A549 (cell line): Measurements from ENCODE around the gene GPD1.

Experiments
- BHLHE40 ChIP-seq: IDR thresholded peaks from 2 replicates; pipeline ENCODE4 v1.6.1; 2012; ENCODE audit warnings: low read depth, low read length, inconsistent platforms
- CBX2 ChIP-seq: fragments of 200-600 bp; sonication (generic); IDR thresholded peaks from 2 replicates; pipeline ENCODE4 v1.6.1; 2016; ENCODE audit warnings: low read depth, mild to moderate bottlenecking, borderline replicate concordance
- CHD2 ChIP-seq: fragments of 150-350 bp; IDR thresholded peaks from 2 replicates; pipeline ENCODE4 v1.6.1; 2014; ENCODE audit warnings: low read length; ENCODE audit not compliant: partially characterized antibody
- CHD4 ChIP-seq: fragments of 200-600 bp; sonication (generic); IDR thresholded peaks from 2 replicates; pipeline ENCODE4 v1.6.1; 2016; ENCODE audit warnings: antibody characterized with exemption, mild to moderate bottlenecking, borderline replicate concordance
- EP300 ChIP-seq, 2 experiments: fragments of >200 bp; sonication (Bioruptor Twin); formaldehyde crosslinking; IDR thresholded peaks; 2 replicates in 1 of 2; 3 replicates in 1 of 2; pipeline ENCODE4 v1.6.1; 2016 to 2017
- MAZ ChIP-seq: fragments of 150-350 bp; IDR thresholded peaks from 2 replicates; pipeline ENCODE4 v1.6.1; 2014; ENCODE audit warnings: antibody characterized with exemption, low read depth, low read length, borderline replicate concordance
- MYC ChIP-seq: IDR thresholded peaks from 2 replicates; pipeline ENCODE4 v1.6.1; 2012; ENCODE audit warnings: mild to moderate bottlenecking, inconsistent platforms, low read length, improper control_type of control experiment, borderline replicate concordance
- POLR2A ChIP-seq: IDR thresholded peaks from 2 replicates; pipeline ENCODE4 v1.6.1; 2012; ENCODE audit warnings: mild to moderate bottlenecking, low read length
- SMC3 ChIP-seq: fragments of >200 bp; sonication (Bioruptor Twin); formaldehyde crosslinking; IDR thresholded peaks from 3 replicates; pipeline ENCODE4 v1.6.1; 2018; ENCODE audit warnings: inconsistent platforms
- ZFP36 ChIP-seq: fragments of 450-650 bp; IDR thresholded peaks from 2 replicates; pipeline ENCODE4 v1.6.1; 2014; ENCODE audit warnings: borderline replicate concordance; ENCODE audit not compliant: partially characterized antibody
- TF ChIP-seq, protein P1 (sequence below): fragments of 450-650 bp; IDR thresholded peaks from 2 replicates; pipeline ENCODE4 v1.6.1; 2014; ENCODE audit warnings: antibody characterized with exemption
- TF ChIP-seq, protein P2 (sequence below): fragments of >200 bp; sonication (Bioruptor Twin); formaldehyde crosslinking; IDR thresholded peaks from 3 replicates; pipeline ENCODE4 v1.5.1; 2016
- TF ChIP-seq, protein P3 (sequence below): fragments of 200-600 bp; sonication (generic); IDR thresholded peaks from 2 replicates; pipeline ENCODE4 v1.6.1; 2016; ENCODE audit warnings: antibody characterized with exemption, mild to moderate bottlenecking, moderate library complexity
- TF ChIP-seq, protein P4 (sequence below): IDR thresholded peaks from 2 replicates; pipeline ENCODE4 v1.6.1; 2012

DNA sequence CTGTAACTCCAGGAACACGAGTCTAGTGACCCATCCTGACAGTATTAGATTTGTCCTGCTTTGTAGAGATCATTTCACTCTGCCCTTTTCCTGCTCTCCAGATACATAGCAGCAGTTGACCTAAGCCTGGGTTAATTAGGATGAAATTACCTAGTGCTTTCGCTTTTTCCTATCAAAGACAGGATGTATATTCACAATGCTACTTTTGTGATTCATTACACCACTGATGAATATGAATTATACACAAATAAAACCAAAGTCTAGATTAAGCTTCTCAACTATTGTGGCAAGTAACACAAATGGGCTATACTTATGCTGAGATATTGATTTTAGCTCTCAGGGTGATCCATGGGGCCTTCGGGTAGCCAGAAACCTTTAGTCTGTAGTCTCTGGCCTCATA lies 45.5 kb downstream of the GPD1 start:
- TF ChIP-seq, protein P1, sequence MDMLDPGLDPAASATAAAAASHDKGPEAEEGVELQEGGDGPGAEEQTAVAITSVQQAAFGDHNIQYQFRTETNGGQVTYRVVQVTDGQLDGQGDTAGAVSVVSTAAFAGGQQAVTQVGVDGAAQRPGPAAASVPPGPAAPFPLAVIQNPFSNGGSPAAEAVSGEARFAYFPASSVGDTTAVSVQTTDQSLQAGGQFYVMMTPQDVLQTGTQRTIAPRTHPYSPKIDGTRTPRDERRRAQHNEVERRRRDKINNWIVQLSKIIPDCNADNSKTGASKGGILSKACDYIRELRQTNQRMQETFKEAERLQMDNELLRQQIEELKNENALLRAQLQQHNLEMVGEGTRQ, result no peak
- TF ChIP-seq CHD4 (no peak), MAZ (no peak), POLR2A (no peak), SMC3 (no peak), MYC (no peak), EP300 (IDR thresholded peaks at IDR 0.05) (no peak), BHLHE40 (no peak), ZFP36 (no peak), CHD2 (no peak), CBX2 (no peak)
- TF ChIP-seq, protein P2, sequence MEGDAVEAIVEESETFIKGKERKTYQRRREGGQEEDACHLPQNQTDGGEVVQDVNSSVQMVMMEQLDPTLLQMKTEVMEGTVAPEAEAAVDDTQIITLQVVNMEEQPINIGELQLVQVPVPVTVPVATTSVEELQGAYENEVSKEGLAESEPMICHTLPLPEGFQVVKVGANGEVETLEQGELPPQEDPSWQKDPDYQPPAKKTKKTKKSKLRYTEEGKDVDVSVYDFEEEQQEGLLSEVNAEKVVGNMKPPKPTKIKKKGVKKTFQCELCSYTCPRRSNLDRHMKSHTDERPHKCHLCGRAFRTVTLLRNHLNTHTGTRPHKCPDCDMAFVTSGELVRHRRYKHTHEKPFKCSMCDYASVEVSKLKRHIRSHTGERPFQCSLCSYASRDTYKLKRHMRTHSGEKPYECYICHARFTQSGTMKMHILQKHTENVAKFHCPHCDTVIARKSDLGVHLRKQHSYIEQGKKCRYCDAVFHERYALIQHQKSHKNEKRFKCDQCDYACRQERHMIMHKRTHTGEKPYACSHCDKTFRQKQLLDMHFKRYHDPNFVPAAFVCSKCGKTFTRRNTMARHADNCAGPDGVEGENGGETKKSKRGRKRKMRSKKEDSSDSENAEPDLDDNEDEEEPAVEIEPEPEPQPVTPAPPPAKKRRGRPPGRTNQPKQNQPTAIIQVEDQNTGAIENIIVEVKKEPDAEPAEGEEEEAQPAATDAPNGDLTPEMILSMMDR, result no peak
- TF ChIP-seq, protein P3, sequence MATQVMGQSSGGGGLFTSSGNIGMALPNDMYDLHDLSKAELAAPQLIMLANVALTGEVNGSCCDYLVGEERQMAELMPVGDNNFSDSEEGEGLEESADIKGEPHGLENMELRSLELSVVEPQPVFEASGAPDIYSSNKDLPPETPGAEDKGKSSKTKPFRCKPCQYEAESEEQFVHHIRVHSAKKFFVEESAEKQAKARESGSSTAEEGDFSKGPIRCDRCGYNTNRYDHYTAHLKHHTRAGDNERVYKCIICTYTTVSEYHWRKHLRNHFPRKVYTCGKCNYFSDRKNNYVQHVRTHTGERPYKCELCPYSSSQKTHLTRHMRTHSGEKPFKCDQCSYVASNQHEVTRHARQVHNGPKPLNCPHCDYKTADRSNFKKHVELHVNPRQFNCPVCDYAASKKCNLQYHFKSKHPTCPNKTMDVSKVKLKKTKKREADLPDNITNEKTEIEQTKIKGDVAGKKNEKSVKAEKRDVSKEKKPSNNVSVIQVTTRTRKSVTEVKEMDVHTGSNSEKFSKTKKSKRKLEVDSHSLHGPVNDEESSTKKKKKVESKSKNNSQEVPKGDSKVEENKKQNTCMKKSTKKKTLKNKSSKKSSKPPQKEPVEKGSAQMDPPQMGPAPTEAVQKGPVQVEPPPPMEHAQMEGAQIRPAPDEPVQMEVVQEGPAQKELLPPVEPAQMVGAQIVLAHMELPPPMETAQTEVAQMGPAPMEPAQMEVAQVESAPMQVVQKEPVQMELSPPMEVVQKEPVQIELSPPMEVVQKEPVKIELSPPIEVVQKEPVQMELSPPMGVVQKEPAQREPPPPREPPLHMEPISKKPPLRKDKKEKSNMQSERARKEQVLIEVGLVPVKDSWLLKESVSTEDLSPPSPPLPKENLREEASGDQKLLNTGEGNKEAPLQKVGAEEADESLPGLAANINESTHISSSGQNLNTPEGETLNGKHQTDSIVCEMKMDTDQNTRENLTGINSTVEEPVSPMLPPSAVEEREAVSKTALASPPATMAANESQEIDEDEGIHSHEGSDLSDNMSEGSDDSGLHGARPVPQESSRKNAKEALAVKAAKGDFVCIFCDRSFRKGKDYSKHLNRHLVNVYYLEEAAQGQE, result no peak
- TF ChIP-seq, protein P4, sequence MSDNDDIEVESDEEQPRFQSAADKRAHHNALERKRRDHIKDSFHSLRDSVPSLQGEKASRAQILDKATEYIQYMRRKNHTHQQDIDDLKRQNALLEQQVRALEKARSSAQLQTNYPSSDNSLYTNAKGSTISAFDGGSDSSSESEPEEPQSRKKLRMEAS, result no peak
